Parathyroid adenoma (tissue), 2 donors: ENCODE measurements around the gene SPATS2L.

Experiments
- H2AFZ ChIP-seq: fragments of 300-600 bp; sonication (generic); one replicate; pipeline ENCODE4 v1.7.0; 2017; ENCODE audit warnings: antibody characterized with exemption, mild to moderate bottlenecking
- H3K27ac ChIP-seq: fragments of 300-600 bp; sonication (generic); one replicate; pipeline ENCODE4 v1.7.0; 2017
- H3K27me3 ChIP-seq: fragments of 300-600 bp; sonication (generic); one replicate; pipeline ENCODE4 v1.7.0; 2017; ENCODE audit warnings: low read length; ENCODE audit not compliant: control insufficient read depth, insufficient read depth
- H3K36me3 ChIP-seq: fragments of 300-600 bp; sonication (generic); one replicate; pipeline ENCODE4 v1.7.0; 2017; ENCODE audit warnings: low read length; ENCODE audit not compliant: control insufficient read depth, insufficient read depth
- H3K4me1 ChIP-seq: fragments of 300-600 bp; sonication (generic); one replicate; pipeline ENCODE4 v1.7.0; 2017; ENCODE audit warnings: control low read depth
- H3K4me2 ChIP-seq: fragments of 300-600 bp; sonication (generic); one replicate; pipeline ENCODE4 v1.7.0; 2017; ENCODE audit warnings: low read length
- H3K4me3 ChIP-seq: fragments of 300-600 bp; sonication (generic); one replicate; pipeline ENCODE4 v1.7.0; 2017; ENCODE audit warnings: low read depth, low read length
- H3K79me2 ChIP-seq: fragments of 300-600 bp; sonication (generic); one replicate; pipeline ENCODE4 v1.7.0; 2017; ENCODE audit warnings: control low read depth
- H3K9ac ChIP-seq: fragments of 300-600 bp; sonication (generic); one replicate; pipeline ENCODE4 v1.7.0; 2017; ENCODE audit warnings: mild to moderate bottlenecking
- H3K9me3 ChIP-seq: fragments of 300-600 bp; sonication (generic); one replicate; pipeline ENCODE4 v1.7.0; 2017; ENCODE audit warnings: low read length; ENCODE audit not compliant: control insufficient read depth
- CTCF ChIP-seq: fragments of 300-600 bp; sonication (generic); IDR thresholded peaks from one replicate; pipeline ENCODE4 v1.7.0; 2017; ENCODE audit warnings: antibody characterized with exemption, mild to moderate bottlenecking
- donor health status: primary hyperparathyroidism.

SPATS2L gene

GRCh38 chr2:200354833-200355751, 48.6 kb downstream of the SPATS2L start:
- H3K27ac ChIP-seq = no peak overlapping the region
- peaks cover 2% of the 10 kb centered on the region for H3K79me2 ChIP-seq
- H3K36me3 ChIP-seq = no peaks in the 10 kb centered on the region
- no peaks in the 10 kb centered on the region for H3K9me3 ChIP-seq
- H3K4me1 ChIP-seq = peaks cover 32% of the 10 kb centered on the region
- no peak overlapping the region for H3K4me2 ChIP-seq
- no peak overlapping the region for H3K4me3 ChIP-seq
- no peak overlapping the region for H2AFZ ChIP-seq
- H3K9ac ChIP-seq = no peak overlapping the region
- no peaks in the 10 kb centered on the region for H3K27me3 ChIP-seq
- no peak for TF ChIP-seq CTCF

GRCh38 chr2:200356321-200356720, 49.8 kb downstream of the SPATS2L start:
- no peak overlapping the region for H3K27ac ChIP-seq

GRCh38 chr2:200356857-200357384, 50.4 kb downstream of the SPATS2L start:
- Histone ChIP-seq H3K4me1 (peaks cover 32% of the 10 kb centered on the region), H3K9me3 (no peaks in the 10 kb centered on the region), H3K27me3 (no peaks in the 10 kb centered on the region), H3K36me3 (no peaks in the 10 kb centered on the region), H3K9ac (no peak overlapping the region), H3K27ac (no peak overlapping the region), H3K4me3 (no peak overlapping the region), H3K79me2 (peaks cover 2% of the 10 kb centered on the region), H3K4me2 (no peak overlapping the region), H2AFZ (no peak overlapping the region)
- no peak for TF ChIP-seq CTCF

More at GRCh38 chr2:200356321-200356720, 49.8 kb downstream of the SPATS2L start:
- H3K4me2 ChIP-seq = no peak overlapping the region
- no peaks in the 10 kb centered on the region for H3K9me3 ChIP-seq
- H3K4me1 ChIP-seq = peaks cover 36% of the 10 kb centered on the region
- no peak overlapping the region for H3K9ac ChIP-seq
- H3K27me3 ChIP-seq = no peaks in the 10 kb centered on the region
- H3K79me2 ChIP-seq = peaks cover 2% of the 10 kb centered on the region
- H3K36me3 ChIP-seq = no peaks in the 10 kb centered on the region
- H3K4me3 ChIP-seq = no peak overlapping the region
- no peak for TF ChIP-seq CTCF
- H2AFZ ChIP-seq = no peak overlapping the region

- Histone ChIP-seq H3K4me2 (no peak overlapping the region), H3K4me1 (peaks cover 28% of the 10 kb centered on the region), H3K79me2 (peaks cover 2% of the 10 kb centered on the region)
Measured at GRCh38 chr2:200357845-200358244, 51.4 kb downstream of the SPATS2L start.

More at GRCh38 chr2:200357845-200358244, 51.4 kb downstream of the SPATS2L start:
- TF ChIP-seq CTCF = no peak
- Histone ChIP-seq H3K36me3 (no peaks in the 10 kb centered on the region), H3K9me3 (no peaks in the 10 kb centered on the region), H3K27ac (no peak overlapping the region), H3K27me3 (no peaks in the 10 kb centered on the region), H2AFZ (no peak overlapping the region), H3K4me3 (no peak overlapping the region), H3K9ac (no peak overlapping the region)
